DMS153 treated with DMSO at 0.1 percent for 48 hours (cell line): ENCODE measurements around the gene NUP160.
"Not testable (repeated sequence)": the region's sequence is repeated elsewhere in the genome, so short reads cannot be mapped to it uniquely, and the experiment has no call there.

ENCODE experiments used
- DNase-seq: peaks from one replicate; lab custom pipeline; 2025; ENCODE audit not compliant: unreplicated experiment; lab: John Stamatoyannopoulos, UW

Gene NUP160

DNA sequence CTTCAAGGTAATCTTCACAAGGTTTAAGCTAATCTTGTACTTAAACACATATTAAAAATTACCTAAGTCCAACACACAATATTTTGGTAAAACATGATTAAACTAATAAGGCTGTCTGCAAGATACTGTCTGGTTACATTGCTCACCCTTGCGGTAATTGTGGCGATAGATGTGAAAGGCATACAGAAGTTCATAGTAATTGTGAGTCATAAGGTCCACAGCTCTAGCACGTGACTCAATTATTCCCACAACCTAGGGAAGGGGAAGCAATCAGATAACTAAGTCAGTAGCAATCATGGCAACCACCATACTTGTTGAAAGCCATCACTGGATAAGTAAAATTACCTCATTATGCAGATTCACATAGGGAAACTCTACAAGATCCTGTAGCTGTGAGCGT is 50.5 kb downstream of the NUP160 start:
- no peak for DNase-seq

DNA sequence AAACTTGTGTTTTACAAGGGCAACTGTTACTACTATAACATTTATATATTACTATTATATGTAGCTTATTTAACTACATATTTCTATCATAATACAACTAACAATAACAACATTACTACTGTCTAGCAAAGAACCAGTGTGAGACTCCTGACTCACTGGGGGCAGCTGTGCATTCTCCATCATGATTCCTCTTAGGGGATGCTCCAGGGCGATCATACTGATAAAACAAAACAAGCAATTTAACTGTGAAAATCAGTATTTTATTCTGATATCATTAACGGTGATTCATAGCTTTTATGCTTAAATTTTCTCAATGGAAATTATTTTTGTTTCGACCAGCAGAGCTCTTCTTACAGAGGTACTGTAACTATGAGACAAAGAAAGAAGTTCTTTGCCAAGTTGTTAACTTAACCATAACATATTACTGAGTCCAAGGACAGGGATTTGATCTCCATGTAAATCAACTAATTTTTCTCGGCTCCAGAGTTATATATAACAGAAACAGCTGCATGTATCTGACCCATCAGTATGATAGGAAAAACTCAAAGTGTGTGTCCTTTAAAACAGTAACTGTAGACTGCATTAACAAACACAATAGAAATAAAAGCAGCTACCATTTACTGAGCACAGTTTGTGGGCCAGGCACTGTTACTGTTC is 56.2 kb downstream of the NUP160 start:
- no peak for DNase-seq

DNA sequence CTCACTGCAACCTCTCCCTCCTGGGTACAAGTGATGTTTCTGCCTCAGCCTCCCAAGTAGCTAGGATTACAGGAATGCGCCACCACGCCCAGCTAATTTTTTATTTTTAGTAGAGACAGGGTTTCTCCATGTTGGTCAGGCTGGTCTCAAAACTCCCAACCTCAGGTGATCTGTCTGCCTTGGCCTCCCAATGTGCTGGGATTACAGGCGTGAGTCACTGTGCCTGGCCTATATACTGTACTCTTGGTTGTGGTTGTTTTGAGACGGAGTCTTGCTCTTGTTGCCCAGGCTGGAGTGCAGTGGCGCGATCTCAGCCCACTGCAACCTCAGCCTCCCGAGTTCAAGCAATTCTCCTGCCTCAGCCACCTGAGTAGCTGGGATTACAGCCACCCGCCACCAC is 58.1 kb downstream of the NUP160 start:
- not testable (repeated sequence) for DNase-seq

DNA sequence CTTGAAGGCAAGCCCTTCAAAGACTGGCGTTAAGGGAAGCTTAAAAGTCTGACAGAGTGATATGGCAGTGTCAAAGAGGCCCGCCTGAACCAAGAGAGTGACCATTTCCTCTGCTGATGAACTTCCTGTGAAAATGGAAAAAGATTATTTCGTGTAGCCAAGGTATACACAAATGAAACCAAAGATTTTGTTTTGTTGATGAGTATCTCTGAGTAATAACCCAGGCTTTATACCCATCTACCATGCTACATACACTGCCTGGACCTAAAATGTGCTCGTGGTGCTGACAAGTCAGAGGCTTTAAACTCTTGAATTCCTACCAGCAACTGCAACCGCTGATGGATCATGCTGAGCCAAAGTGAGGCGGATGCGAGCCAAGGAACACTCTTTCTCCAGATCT is 60.0 kb downstream of the NUP160 start:
- no peak for DNase-seq

DNA sequence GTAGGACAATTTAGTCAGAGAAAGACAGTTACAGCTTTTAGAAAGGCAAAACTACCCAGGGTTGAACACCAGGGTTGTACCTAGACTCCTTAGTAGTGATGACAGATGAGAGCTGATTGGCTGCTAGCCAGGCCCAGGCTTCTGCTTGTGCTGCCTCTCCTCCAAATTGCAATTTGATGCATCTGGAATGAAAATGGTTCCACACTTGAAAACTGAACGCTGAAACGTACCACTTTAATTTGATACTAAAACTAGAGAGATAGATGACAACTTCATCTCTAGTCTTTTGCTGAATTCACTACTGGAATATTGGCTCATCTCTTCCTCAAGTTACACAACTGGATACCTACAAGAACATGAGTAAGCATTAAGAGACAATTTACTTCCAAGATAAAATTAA is 61.8 kb downstream of the NUP160 start:
- no peak for DNase-seq

DNA sequence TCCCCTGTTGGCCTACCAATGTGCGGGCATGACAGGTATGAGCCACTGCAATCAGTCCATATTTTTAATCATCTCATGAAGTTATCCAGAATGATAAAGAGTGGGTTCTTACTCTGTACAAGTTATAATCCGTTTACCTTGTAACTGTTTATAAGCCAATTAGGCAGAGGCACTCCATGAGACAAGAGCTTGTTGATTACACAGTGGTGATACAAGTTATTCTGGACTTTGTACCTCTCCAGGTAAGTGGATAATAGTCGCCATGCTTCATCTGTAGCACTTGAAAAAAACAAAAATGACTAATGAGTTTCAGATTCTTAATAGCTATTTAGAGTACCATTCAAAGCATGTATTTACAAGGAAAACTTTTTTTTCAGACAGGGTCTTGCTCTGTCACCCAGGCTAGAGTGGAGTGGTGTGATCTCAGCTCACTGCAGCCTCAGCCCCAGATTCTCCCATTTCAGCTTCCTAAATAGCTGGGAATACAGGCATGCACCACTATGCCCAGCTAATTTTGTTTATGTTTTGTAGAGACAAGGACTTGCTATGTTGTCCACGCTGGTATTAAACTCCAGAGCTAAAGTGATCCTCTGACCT is 63.3 kb downstream of the NUP160 start:
- no peak for DNase-seq

DNA sequence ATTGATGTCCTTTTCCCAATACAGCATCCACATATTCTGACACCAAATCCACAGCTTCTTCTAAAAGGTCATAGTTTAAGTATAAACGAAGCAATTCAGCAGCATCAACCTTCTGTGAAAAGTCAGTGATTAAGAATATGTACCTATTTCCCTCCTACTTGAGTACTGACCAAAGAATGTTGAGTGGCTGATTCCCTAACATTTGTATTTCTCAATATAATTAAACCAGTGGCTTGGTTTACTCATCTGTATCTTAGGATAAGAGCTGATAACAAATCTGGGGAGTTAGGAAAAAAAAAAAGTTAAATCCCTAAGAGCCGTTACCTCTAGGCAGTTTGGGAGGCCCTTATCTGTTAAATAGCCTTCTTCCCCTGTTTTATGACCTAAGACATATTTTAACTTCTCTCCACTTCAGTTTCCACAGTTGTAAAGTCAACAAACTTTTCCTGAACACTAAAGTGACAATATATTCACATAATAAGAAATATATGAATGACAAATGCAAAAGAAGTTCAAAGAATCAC is 65.0 kb downstream of the NUP160 start:
- DNase-seq: no peak

DNA sequence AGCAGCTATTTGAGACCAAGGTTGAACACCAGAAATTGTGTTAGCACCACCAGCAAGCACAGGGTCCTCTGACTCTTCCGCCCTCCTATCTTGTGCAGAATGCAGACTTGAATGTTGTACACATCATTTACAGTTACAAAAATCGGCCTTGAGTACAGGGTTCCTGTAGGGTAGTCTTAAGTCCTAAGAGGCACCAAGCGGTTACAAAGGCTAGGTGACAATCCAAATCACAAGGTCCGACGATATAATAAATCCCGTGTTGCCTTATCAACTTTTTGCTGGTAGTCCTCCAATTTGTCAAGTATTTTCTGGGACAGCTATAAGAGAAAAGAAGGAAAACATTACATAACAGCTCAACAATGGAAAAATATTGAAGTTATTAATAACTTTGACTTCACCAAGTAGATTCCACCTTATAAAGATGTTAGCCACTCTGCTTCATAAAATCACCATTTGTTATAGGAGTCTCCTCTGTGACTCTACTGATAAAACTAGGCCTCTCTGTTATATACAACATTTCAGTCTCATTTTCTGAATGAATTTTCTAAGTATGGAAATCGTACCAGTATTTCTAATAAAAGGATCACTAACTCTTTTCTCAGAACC is 69.2 kb downstream of the NUP160 start:
- no peak for DNase-seq

DNA sequence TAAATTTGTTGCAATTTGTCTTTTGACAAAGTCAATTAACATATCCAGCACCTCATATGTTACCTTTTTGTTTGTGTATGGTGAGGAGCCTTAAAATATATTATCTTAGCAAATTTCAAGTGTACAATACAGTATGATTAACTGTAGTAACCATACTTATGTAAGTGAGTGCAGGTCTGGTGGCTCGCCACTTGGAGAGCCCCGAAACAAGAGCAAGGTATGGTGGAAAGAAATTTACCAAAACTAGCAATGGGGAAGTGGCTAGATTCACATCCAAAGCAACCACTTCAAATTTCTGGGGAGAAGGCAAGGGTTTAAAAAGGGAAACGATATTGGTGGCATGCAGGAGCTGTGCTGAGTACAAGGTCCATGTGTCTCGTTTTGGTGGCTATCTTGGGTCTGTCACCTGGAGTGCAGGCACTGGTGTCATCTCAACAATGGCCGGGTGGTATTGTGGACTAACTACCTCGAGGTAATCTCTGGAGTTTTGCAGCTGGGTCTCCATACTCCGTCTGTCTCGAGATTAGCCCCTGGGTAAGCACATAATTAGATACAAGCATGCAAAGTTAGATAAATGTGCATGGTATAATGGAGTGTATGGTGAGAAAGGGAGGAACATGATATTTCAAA is 72.8 kb downstream of the NUP160 start:
- no peak for DNase-seq

DNA sequence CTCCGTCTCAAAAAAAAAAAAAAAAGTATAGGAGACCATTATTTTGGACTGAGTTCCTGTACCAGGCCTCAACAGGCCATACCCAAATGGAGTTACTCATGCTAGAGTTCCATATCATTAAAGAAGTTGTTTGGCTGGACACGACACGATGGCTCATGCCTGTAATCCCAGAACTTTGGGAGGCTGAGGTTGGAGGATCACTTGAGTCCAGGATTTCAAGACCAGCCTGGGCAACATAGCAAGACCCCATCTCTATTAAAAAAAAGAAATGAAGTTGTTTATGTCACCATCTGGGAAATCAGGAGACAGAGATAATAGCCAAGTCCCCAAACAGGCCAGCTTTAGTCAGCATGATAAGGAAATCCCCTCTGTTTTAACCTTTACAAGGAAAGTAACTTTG is 74.3 kb downstream of the NUP160 start:
- DNase-seq: no peak

DNA sequence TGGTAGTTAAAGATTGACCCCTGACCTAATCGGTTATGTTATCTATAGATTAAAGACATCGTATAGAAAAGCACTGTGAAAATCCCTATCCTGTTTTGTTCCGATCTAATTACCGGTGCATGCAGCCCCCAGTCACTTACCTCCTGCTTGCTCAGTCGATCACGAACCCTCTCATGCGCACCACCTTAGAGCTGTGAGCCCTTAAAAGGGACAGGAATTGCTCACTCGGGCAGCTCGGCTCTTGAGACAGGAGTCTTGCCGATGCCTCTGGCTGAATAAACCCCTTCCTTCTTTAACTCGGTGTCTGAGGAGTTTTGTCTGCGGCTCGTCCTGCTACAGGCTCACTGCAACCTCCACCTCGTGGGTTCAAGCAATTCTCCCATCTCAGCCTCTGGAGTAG is 78.6 kb downstream of the NUP160 start:
- not testable (repeated sequence) for DNase-seq

DNA sequence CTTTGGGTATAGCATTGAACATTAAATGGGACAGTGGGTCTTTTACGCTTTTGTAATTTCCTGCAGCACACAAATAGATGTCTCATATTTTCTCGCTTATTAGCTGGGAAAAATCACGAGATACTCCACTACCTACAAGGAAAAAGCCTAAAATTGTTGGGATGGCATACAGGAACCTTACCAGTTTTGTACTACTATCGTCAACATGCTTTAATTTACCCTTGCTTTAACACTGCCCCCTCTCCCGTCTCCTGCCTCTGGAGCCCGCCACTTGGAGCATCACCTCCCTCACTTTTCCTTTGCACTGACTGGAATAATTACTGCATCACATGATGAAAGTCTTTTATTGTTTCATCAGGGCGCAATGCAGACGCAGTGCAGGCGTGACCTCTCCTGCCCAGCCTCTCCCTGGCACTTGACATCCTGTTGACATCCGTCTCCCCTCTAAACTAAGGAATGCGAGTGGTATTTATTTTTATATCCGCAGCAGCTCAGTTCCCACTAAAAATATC is 80.0 kb downstream of the NUP160 start:
- peak; percentile 83 for DNase-seq

DNA sequence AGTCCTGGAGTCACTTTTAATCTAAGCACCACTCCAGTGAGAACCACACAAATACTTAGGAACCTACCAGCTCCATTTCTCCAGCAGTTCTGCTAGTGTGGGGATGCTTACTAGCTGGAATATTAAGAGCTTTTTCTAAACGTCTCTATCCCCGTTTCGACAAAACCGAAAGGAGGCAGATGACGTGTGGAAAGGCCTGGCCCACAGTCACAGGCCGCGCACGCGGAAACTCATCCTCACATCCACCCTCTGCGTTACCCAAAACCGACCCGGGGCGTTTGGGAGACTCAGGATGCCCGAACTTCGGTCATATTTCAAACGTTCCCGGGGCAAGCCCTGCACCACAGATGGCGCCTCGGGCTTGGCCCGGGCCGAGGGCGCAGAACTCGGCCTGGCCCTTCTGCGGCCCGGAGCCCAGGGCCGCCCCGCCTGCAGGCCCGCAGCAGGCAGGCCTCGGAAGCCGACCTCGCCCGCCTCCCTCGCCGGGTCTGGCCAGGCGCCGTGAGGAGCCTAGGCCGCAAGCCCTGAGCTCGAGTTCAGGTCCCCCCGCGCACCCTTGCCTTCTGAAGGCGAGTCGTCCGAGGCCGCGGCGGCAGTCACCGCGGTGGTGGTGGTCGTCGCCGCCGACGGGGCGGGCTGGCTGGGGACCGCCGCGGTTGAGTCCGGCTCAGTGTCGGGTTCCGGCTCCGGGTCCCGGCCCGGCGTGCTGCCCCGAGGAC is 81.5 kb downstream of the NUP160 start:
- DNase-seq: no peak

DNA sequence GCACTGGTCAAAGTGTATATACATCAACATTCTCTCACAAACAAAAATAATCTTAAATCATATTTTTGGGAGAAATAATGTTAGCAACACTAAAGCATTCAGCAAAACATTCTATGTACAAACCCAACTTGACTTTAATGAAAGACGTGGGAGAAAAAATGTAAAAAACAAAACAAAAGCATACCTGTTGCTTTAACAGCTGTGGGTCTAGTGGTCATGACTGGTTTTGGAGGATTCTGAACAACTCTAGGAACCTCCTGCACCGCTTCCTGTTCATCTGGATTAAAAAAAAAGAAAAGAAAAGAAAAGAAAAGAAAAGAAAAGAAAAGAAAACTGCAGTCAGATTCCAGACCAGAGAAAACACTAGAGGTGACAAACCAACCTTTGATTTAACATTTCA is 83.1 kb downstream of the NUP160 start:
- no peak for DNase-seq

DNA sequence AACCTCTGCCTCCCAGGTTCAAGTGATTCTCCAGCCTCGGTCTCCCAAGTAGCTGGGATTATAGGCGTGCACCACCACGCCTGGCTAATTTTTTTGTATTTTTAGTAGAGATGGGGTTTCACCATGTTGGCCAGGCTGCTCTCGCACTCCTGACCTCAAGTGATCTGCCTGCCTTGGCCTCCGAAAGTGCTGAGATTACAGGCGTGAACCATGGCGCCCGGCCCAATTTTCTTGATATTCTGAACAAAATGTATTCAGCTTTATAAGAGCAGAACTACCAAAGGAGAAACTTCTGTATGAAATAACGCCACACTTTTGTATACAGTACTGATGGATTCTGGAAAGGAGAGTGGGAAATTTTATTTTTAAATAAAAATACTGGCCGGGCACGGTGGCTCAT is 88.9 kb downstream of the NUP160 start:
- not testable (repeated sequence) for DNase-seq

DNA sequence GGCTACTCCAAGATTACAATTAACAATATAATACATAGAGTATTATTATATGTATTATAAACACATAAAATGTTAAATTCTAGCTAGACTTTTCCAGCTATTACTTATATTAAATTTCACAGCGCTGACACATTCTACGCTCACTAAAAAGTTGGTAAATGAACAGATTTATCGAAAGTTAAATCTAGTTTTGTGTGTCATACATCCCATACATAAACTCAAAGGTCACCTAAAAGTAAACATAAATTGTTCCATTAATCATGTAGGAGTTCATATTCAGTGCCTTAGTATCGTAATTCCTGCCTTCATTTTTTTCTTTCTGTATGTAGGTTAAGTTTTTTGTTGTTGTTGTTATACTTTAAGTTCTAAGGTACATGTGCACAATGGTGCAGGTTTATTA is 91.9 kb downstream of the NUP160 start:
- DNase-seq: no peak

DNA sequence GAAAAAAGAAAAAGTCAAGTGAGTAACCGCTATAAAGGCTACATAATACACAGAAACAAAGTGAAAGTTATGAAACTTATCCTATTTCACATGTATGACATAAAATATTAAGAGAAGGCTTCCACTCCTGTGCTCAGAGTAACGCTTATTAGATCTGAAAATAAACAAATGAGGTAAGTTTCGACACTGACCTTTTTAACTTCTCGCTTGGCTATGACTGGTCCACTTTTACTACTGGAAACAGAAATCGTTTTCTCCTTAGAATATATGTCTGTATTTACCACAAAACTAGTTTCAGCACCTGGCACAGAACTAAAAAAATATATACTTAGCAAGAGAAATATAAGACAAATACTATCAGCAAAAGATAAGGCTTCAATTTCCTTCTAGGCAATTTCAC is 97.4 kb downstream of the NUP160 start:
- no peak for DNase-seq

DNA sequence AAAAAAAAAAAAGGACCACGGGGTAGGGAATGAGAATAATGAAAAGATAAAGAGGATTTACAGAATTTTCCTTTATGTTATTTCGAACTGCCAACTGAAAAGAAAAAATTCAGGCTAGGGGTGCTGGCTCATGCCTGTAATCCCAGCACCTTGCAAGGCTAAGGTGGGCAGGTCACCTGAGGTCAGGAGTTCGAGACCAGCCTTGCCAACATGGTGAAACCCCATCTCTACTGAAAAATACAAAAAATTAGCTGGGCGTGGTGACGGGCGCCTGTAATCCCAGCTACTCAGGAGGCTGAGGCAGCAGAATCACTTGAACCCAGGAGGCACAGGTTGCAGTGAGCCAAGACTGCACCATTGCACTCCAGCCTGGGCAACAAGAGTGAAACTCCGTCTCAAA is 105.7 kb downstream of the NUP160 start:
- DNase-seq: not testable (repeated sequence)

DNA sequence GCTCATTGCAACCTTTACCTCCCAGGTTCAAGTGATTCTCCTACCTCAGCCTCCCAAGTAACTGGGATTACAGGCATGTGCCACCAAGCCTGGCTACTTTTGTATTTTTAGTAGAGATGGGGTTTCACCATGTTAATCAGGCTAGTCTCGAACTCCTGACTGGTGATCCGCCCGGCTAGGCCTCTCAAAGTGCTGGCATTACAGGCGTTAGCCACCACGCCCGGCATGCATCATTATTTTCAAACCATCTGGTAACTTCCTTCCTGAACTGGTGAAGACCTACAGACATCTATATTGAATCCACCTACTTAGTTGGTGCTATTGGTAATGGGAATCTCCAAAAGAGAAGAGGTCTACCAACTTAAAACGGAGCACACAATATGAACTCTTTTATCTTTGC is 110.3 kb downstream of the NUP160 start:
- DNase-seq: not testable (repeated sequence)

DNA sequence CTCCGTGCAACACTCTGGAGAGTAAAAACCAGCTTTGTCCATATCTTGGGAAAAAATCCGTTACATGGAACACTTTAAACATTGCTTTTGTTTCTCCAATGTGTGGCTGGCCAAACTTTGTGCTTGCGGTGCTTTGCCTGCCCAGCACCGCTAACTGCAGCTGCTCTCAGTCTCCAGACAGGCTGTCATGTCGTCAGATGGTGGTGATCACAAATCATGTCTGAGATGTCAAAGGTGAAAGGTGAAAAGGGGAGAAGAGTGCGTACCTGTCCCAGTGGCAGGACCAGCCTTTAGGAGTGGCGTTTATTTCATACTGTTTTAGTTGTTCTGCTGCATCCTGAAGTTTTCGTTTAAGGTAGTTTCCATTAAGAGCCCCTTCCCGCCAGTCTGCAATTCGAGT is 115.9 kb downstream of the NUP160 start:
- no peak for DNase-seq

DNA sequence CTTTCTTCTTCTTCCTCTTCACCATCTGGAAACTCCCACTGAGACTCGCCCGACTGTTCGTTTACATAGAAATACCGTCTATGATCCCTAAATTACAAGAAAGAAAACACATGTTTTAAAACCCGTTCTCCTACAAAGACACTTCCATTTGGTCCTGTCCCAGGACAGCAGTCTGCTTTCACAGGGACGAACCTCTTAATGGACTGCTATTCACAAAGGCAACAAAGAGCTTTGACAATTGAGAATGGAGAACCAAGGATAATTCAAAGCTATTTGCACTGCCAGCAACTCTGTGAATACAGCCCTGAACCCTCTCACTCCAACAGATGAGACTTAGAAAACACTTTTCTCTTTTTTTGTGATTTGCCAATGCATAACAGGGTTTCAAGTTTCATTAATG is 116.7 kb downstream of the NUP160 start:
- no peak for DNase-seq
